ELF-1 (cell line): ENCODE measurements around the gene PEMT.
A peak's percentile ranks its signal among the peaks of the same experiment; 100 is the strongest.

Experiments
- DNase-seq: peaks from one replicate; pipeline ENCODE4 v3.0.0-alpha.2; 2016; ENCODE audit warnings: low read depth, low spot score

Gene PEMT

DNA sequence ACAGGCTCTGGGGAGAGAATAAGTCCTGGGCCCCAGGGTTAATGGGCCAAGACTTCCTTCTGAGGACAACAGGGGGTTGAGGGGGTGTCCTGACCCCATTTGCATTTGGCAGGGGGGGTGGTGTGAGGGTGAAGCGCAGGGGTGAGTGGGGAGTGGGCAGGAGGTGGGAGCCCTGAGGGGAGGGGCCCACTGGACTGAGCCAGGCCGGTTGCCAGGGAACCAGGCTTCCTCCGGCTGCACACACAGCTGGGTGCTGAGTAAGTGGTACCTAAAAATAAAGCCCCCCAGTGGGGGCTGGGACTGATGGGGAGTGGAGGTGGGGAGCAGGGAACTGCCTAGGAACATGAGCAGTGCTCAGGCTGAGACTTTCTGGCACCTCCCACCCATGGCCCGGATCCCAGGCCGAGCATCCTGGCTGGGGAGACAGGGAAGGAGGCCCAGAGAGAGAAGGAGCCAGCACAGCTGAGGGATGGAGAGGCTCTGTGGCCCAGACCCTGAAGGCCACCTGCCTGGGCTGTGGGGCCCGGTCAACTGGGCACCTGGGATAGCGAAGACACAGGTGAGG, 87.9 kb downstream of the PEMT start:
- no peak for DNase-seq

GRCh38 chr17:17502741-17503565, 88.6 kb downstream of the PEMT start:
- no peak for DNase-seq

GRCh38 chr17:17500999-17501605, 90.4 kb downstream of the PEMT start:
- DNase-seq, result no peak

DNA sequence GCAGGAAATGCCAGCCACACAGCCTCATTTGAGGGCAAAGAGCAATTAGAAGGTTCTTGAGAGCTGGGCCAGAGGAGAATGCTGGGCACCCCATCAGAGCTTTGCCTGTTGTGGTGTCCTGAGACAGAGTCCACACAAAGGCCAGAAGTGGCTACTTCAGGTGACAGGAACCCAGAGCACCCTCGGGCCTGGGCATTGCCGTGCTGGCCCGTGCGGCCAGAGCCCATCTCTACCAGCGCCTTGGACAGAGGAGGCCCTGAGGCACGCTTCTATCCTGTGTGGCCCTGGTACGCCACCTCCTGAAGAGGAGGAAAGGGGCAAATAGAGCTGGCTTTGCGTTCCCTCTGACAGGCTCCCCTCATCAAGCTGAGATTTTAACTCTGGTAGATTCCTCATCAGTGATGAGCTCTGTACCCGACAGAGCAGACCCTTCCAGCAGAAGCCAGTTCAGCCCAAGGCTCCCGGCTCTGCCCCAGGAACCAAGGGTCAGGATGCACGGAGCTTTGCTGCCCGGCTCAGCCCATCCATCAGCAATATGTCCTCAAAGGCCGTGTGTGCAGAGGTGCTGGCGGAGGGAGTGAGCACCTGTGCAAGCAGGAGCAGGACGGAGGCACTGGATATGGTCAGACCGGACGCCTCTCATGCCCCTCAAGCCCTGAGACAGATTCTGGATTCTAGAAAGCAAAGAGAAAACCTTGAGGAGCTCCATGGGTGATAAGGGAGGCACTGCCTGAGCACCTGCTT, 91.9 kb downstream of the PEMT start:
- DNase-seq, result no peak

DNA sequence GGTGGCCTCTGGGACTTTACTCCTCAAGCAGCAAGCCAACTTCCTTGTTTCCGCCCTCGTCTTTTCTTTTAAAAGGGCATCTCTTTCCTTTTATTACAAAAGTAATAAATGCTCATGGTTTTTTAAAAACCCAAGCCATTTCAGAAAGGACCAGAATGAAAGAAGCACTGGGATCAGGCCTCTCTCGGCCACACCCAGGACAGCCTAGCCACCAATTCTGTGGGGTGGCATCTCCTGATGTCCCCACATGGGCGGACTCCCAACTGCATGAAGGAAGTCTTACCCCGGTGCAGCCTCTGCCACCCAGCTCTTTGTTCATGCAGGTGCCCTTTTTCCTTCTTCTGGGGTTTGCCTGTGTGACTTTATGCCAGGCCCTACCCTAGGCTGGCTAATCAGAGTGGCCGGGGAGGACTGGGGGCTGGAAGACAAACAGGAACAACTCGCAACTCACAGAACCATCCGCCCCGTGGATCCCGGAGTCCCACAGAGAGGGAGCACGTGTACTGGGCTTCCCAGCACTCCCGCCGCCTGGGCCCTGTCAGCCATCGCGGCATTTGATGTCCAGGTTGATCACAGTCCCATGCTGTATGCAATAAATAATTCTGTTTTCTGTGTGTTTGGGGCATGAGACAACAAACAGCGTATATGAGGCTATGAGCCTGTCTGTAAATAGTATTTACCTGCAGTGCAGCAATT, 92.8 kb downstream of the PEMT start:
- no peak for DNase-seq

GRCh38 chr17:17497845-17498520, 93.5 kb downstream of the PEMT start:
- DNase-seq, result no peak

DNA sequence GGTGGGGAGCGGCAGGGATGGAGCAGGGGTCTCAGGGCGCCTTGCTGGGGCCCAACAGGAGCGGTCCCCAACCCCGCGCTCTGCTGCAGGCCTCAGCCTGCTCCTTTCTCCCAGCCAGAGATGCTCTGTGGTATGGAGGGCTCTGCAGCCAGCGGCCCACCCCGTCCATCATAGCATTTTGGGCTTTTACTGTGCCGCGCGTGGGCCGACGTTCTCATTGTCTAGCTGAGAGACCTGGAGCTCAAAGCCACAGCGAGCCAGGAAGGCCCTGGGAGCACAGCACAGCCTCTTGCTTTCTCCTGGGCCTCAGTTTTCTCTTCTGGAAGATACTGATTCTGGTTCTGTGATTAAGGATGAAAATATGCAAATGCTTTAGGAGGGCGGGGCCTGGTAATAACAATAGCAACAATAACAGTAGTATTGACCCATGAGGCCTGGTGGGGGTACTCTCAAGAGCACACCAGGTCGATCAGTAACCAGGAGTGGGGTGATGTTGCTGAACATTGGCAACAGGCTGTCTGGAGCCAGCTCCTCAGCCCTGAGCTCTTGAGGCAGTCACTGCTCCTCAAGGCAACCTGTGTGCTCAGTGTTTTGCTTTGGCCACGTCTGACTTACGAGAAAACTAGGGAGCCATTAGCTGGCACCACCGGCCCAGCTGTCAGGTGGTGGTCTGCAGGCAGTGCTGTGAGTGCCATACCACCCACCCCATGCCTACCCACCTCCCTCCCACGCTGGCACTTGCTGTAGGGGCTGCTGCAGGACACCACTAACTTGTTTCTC, 94.3 kb downstream of the PEMT start:
- no peak for DNase-seq

DNA sequence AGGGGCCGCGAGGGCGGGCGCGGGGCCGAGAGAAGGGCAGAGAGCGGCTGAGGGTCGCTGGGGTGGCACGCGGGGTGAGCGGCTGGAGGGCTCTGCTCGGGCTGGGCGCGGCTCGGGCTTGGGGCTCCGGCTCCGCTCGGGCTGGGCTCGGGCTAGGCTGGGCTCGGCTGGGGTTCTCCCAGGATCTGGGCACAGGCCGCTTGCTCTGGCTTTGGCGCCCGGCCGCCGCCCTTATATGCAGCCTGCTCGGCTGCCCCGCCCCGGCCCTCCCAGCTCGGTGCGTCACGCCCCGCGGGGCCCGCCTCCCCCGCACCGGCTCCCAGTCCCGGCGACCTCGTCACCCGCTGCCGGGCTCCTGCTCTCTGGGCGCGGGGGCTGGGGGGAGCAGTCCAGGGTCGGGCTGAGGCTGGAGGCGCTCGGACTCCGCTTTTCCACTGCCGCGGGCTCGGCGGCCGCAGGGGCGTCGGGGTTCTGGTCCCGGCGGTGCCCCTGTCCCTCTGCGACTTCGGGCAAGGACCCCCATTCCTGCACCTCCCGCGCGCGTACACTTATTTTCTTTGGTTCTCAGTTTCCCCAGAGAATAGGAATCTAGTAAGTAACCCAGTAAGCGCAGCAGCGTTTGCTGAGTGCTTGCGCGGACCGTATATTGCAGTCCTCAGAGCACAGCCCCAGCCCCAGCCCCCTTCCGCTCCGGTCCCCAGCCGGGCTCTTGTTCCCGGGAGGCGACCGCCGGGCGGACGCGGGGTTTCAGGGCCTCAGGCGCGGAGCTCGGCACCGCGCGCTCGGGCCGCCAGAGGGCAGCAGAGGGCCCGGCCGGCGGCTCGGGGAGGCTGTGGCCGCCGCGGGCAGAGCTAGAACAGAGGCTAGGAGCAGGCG, 95.1 kb downstream of the PEMT start, which contains the start of gene RASD1:
TSS of gene RASD1 (minus strand) at position 207 of the 876 bp plus-strand sequence. CDS start 214 bp downstream, outside the sequence.
- DNase-seq, result peak; percentile 93

DNA sequence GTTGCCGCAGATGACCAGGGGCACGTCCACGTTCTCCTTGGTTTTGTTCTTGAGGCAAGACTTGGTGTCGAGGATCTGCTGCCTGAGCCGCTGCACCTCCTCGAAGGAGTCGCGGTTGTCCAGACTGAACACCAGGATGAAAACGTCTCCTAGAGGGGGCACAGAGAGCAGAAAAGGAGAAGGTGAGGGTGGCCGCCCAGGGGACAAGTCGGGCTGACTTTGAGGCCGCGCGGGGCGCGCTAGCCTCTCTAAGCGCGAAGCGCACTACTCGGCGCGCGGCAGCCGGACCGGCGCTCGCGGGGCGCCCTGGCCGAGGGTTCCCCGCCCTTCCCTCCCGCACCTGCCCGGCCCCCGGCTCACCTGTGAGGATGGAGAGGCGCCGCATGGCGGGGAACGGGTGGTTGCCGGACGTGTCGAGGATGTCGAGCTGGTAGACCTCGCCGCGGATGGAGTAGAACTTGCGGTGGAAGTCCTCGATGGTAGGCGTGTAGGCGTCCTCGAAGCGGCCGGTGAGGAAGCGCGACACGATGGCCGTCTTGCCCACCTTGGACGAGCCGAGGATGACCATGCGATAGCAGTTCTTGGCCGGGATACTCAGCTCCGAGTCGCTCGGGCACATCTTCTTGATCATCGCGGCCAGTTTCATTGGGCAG, 95.8 kb downstream of the PEMT start:
- DNase-seq, result no peak

- peak; percentile 83 for DNase-seq
Observed at GRCh38 chr17:17494870-17495535, 96.5 kb downstream of the PEMT start.

GRCh38 chr17:17494499-17494869, 97.0 kb downstream of the PEMT start:
- DNase-seq, result no peak

DNA sequence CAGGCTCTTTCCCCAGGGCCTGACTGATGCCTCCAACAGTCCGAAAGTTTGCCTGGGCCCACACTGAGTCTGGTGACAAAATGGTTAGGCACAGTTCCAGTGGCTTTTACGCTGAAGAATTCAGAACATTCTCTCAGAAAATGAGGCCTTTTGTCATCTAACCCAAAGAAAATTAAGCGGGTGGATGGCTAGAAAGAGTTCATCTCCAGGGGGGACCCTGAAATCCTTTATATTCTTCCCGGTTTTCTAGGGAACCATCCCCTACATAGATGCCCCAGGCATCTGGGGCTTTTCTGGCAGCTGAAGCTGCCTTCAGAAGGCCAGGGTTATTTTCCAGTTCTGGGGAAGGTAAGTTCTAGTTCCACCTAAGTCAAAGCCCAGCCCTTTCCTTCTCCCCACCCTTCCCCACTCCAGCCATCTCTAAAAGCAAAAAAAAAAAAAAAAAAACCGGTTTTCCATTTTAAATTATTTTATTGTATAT, 97.5 kb downstream of the PEMT start:
- no peak for DNase-seq

DNA sequence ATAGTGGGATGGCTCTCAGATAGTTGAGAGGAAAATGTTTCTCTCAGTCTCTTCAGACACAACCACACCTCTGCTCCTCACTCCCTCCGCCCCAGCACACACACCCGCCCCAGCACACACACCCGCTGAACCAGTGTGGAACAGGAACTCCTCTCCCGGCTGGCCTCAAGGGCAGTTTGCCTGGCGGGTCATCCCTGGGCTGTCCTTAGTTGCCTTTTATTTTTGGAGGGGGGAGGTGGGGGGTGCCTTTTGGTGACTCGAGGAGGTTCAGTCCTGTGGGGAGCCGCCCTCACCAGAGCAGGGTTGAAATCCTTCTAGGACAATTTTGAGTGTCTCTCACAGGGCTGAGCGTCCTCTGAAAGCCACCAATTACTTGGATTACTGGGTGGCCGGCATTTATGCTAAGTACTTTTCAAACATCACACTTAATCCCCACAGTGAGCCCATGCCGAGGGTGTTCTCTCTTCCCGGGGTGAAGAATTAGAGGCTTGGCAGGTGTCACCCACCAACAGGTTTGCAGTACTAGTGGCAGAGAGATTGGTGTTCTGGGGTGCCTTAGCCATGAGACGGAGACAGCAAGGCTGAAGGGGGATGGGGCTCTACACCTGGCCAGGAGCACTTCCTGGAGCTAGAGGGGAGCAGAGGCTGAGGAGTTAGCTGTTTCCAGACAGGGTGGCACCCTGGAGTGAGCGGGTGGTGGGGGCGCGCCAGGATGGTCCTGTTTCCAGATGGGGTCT, 98.1 kb downstream of the PEMT start:
- no peak for DNase-seq

GRCh38 chr17:17492571-17492970, 98.9 kb downstream of the PEMT start:
- DNase-seq, result no peak

GRCh38 chr17:17492085-17492484, 99.4 kb downstream of the PEMT start:
- DNase-seq, result no peak

- no peak for DNase-seq
Observed at GRCh38 chr17:17491546-17491988, 99.9 kb downstream of the PEMT start.

- no peak for DNase-seq
Observed at GRCh38 chr17:17491031-17491471, 100.5 kb downstream of the PEMT start.
